Ishikawa (cell line): ENCODE results near the gene PADI2.

Source experiments
- EP300 ChIP-seq: IDR thresholded peaks from 2 replicates; pipeline ENCODE4 v1.6.1; 2012; ENCODE audit warnings: borderline replicate concordance
- NFIC ChIP-seq: IDR thresholded peaks from 2 replicates; pipeline ENCODE4 v1.6.1; 2012
- REST ChIP-seq: IDR thresholded peaks from 2 replicates; pipeline ENCODE4 v1.6.1; 2012; ENCODE audit warnings: low read depth, mild to moderate bottlenecking
- USF1 ChIP-seq: IDR thresholded peaks from 2 replicates; pipeline ENCODE4 v1.6.1; 2012
- YY1 ChIP-seq: IDR thresholded peaks from 2 replicates; pipeline ENCODE4 v1.6.1; 2012; ENCODE audit warnings: low read depth

GRCh38 chr1:17139637-17140036 lies 20.4 kb upstream of the PADI2 start:
- TF ChIP-seq YY1 = no peak
- TF ChIP-seq NFIC = no peak
- TF ChIP-seq REST = no peak
- TF ChIP-seq USF1 = no peak
- no peak for TF ChIP-seq EP300
